Type B pancreatic cell (in vitro differentiated cells): ENCODE data around the gene CAPN12. TPM values are rescaled to one million over a fixed set of nuclear protein-coding genes. Genes with fewer than 3 reads are reported as not detected.
"Not testable (repeated sequence)": the region's sequence is repeated elsewhere in the genome, so short reads cannot be mapped to it uniquely, and the experiment has no call there.

ENCODE experiments used
- DNase-seq: peaks from one replicate; pipeline ENCODE4 v3.0.0; 2021; ENCODE audit warnings: mixed read lengths; ENCODE audit not compliant: unreplicated experiment; ENCODE audit errors: extremely low spot score
- H3K27ac Mint-ChIP-seq: 2 replicates; pipeline ENCODE4 v1.8.0; 2021; ENCODE audit warnings: mild to moderate bottlenecking, mixed read lengths
- H3K27me3 Mint-ChIP-seq: 2 replicates; pipeline ENCODE4 v1.8.0; 2021; ENCODE audit warnings: mixed read lengths
- H3K36me3 Mint-ChIP-seq: 2 replicates; pipeline ENCODE4 v1.8.0; 2021; ENCODE audit warnings: mixed read lengths
- H3K4me1 Mint-ChIP-seq: one replicate; pipeline ENCODE4 v1.8.0; 2021; ENCODE audit warnings: mixed read lengths; ENCODE audit not compliant: unreplicated experiment
- H3K4me3 Mint-ChIP-seq: 2 replicates; pipeline ENCODE4 v1.8.0; 2021; ENCODE audit warnings: mild to moderate bottlenecking, mixed read lengths
- H3K9me3 Mint-ChIP-seq: 2 replicates; pipeline ENCODE4 v1.8.0; 2021; ENCODE audit warnings: mixed read lengths
- long read RNA-seq: library from polyadenylated mRNA; unstranded; transcript quantifications from one replicate; pipeline ENCODE4 v2.0.0, GENCODE V29; 2020
- total RNA-seq: library from RNA; stranded (reverse); gene quantifications from 2 replicates; pipeline ENCODE4 v1.2.1, GENCODE V29; 2021; ENCODE audit warnings: low replicate concordance
- TF ChIP-seq, protein P1 (sequence below): fragments of 200-600 bp; sonication (generic); conservative IDR thresholded peaks from 2 replicates; pipeline ENCODE4 v1.5.0; 2021; ENCODE audit warnings: antibody characterized with exemption, mild to moderate bottlenecking

Gene CAPN12, protein sequence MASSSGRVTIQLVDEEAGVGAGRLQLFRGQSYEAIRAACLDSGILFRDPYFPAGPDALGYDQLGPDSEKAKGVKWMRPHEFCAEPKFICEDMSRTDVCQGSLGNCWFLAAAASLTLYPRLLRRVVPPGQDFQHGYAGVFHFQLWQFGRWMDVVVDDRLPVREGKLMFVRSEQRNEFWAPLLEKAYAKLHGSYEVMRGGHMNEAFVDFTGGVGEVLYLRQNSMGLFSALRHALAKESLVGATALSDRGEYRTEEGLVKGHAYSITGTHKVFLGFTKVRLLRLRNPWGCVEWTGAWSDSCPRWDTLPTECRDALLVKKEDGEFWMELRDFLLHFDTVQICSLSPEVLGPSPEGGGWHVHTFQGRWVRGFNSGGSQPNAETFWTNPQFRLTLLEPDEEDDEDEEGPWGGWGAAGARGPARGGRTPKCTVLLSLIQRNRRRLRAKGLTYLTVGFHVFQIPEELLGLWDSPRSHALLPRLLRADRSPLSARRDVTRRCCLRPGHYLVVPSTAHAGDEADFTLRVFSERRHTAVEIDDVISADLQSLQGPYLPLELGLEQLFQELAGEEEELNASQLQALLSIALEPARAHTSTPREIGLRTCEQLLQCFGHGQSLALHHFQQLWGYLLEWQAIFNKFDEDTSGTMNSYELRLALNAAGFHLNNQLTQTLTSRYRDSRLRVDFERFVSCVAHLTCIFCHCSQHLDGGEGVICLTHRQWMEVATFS
- 3.0 and 4.5 TPM in 2 replicates for total RNA-seq
- long read RNA-seq, partial matches to known transcripts, result 0 of 1 reads
- long read RNA-seq, other reads (novel, unspliced or antisense), result 1 of 1 reads

DNA sequence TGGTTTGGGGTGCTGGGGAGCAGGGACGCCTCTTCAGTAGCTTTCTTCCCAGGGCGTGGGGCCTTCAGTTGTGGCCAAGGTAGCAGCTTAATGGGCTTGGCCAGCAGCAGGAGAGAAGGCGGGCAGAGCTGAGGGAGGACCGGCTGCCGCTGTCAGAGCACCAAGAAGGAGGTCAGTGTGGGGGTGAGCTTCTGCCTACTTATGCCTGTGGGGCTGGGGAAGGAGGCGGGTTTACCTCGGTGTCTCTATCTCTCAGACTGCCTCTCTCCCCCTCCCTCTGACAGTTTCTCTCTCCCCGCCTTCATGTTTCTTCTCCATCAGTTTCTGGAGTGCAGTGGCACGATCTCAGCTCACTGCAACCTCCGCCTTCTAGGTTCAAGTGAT, at the start of gene CAPN12:
Gene CAPN12, minus strand, starts transcription at position 177 of the 384 bp plus-strand sequence. CDS start 309 bp downstream, outside the sequence.
- no peak within 1 kb of the TSS for H3K4me3 Mint-ChIP-seq
- H3K27me3 Mint-ChIP-seq, result no peaks in the 10 kb centered on the region
- TF ChIP-seq, protein P1, sequence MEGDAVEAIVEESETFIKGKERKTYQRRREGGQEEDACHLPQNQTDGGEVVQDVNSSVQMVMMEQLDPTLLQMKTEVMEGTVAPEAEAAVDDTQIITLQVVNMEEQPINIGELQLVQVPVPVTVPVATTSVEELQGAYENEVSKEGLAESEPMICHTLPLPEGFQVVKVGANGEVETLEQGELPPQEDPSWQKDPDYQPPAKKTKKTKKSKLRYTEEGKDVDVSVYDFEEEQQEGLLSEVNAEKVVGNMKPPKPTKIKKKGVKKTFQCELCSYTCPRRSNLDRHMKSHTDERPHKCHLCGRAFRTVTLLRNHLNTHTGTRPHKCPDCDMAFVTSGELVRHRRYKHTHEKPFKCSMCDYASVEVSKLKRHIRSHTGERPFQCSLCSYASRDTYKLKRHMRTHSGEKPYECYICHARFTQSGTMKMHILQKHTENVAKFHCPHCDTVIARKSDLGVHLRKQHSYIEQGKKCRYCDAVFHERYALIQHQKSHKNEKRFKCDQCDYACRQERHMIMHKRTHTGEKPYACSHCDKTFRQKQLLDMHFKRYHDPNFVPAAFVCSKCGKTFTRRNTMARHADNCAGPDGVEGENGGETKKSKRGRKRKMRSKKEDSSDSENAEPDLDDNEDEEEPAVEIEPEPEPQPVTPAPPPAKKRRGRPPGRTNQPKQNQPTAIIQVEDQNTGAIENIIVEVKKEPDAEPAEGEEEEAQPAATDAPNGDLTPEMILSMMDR, result no peak
- H3K4me1 Mint-ChIP-seq, result no peaks in the 10 kb centered on the region
- no peaks in the 10 kb centered on the region for H3K36me3 Mint-ChIP-seq
- DNase-seq, result no peak
- no peak within 1 kb of the TSS for H3K27ac Mint-ChIP-seq
- no peaks in the 10 kb centered on the region for H3K9me3 Mint-ChIP-seq

DNA sequence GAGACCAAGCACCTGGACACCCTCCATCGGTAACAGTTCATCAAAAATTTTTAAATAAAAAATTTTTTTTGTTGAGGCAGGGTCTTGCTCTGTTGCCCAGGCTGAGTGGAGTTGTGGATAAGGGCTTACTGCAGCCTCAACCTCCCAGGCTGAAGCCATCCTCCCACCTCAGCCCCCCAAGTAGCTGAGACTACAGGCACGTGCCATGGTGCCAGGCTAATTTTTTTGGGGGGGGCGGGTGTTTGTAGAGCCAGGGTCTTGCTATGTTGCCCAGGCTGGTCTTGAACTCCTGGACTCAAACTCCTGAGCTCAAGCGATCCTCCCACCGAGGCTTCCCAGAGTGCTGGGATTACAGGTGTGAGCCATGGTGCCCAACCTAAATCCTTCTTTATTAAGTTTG, 49.4 kb upstream of the CAPN12 start:
- Mint-ChIP-seq H3K36me3 (no peaks in the 10 kb centered on the region), H3K4me3 (no peak overlapping the region), H3K27me3 (peaks cover 3% of the 10 kb centered on the region), H3K9me3 (no peaks in the 10 kb centered on the region), H3K4me1 (peaks cover 4% of the 10 kb centered on the region), H3K27ac (no peak overlapping the region)
- TF ChIP-seq, protein P1, result no peak
- no peak for DNase-seq

DNA sequence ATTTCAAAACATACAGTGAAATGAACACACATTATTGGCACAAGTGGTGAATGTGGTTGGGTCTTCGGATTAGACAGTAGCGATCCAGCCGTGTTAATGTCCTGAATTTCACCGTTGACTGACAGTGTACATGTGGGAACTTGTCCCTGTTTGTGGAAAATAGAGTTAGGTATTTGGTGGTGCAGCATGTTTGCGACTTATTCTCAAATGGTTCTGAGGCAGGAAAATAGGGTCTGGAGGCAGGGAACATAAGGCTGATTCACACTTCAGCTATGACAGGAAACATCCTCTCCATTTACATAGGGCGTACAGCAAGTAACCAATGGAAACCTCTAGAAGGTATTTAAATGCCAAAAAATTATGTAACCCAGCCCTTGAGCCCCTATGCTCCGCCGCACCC, 48.9 kb upstream of the CAPN12 start:
- Mint-ChIP-seq H3K4me3 (peak overlapping the region; percentile 54), H3K27me3 (peaks cover 3% of the 10 kb centered on the region)
- DNase-seq, result no peak

DNA sequence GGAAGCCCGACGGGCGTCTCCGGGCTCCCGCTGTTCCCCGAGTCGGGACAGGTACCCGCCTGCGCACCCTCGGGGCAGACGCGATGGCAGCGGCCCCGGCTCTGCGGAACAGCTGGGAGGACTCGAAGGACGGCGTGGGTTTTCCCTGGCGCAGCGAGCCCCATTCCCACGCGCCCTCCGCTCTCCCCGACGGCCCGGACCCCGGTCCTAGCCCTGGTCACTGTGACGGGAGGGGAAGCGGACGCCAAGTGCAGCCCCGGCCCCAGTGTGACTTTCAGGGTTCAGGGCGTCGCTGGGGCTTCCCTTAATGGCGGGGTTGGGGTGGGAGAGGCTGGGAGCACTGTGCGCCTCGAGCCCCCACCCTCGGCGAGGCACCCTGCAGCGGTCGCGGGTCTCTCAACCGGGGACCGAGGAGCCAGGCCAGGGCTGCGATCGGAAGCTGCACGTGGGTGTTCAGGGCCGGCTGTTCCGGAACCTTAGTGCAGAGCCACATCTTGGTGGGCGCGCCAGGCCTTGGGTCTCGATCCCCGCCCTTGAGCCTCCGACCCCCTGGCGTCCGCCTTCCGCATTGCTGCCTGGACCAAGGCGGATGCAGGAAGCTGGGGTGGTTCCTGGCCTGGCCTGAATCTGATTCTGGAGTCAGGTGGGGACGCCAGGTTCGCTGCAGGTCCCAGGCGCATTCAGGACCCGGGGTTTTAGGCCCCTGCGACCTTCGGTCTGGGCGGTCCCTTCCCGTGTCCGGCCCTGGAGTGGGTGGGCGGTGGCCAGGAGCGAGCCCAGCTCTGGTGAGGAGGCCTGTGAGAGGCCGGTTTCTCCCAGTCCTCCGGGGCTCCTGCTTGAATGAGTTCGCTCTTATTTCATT, 48.2 kb upstream of the CAPN12 start:
- Mint-ChIP-seq H3K36me3 (no peaks in the 10 kb centered on the region), H3K9me3 (no peaks in the 10 kb centered on the region), H3K4me1 (peaks cover 4% of the 10 kb centered on the region), H3K27ac (peak overlapping the region; percentile 68), H3K27me3 (peaks cover 3% of the 10 kb centered on the region), H3K4me3 (no peak overlapping the region)
- no peak for DNase-seq
- TF ChIP-seq, protein P1, result no peak

More for the DNA sequence above, 48.9 kb upstream of the CAPN12 start:
- Mint-ChIP-seq H3K4me1 (peaks cover 4% of the 10 kb centered on the region), H3K9me3 (no peaks in the 10 kb centered on the region), H3K36me3 (no peaks in the 10 kb centered on the region), H3K27ac (peak overlapping the region; percentile 68)
- TF ChIP-seq, protein P1, result no peak

DNA sequence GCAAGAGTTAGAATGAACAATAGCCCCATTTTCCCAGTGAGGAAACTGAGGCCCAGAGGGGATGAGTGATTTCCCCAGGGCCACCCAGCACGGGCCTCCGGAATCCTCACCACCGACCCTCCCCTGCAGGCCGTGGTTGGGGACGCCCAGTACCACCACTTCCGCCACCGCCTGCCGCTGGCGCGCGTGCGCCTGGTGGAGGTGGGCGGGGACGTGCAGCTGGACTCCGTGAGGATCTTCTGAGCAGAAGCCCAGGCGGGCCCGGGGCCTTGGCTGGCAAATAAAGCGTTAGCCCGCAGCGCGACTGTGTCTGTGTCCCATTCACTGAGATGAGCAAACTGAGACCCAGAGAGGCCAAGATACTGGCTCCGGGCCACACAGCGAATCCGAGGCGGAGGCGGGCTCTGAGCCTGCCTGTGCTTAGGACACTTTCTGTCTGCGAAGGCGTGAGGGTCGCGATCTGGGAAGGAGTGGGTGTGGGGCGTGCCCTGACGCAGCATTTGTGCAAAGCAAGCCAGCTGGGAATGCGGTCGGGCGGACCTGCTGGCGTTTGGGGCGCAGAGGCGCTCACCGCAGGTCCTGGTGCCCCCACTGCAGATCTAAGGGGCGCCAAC, 47.3 kb upstream of the CAPN12 start:
- H3K4me3 Mint-ChIP-seq, H3K4me1 Mint-ChIP-seq, H3K27ac Mint-ChIP-seq, H3K36me3 Mint-ChIP-seq, H3K27me3 Mint-ChIP-seq, DNase-seq, H3K9me3 Mint-ChIP-seq: not testable (repeated sequence)

DNA sequence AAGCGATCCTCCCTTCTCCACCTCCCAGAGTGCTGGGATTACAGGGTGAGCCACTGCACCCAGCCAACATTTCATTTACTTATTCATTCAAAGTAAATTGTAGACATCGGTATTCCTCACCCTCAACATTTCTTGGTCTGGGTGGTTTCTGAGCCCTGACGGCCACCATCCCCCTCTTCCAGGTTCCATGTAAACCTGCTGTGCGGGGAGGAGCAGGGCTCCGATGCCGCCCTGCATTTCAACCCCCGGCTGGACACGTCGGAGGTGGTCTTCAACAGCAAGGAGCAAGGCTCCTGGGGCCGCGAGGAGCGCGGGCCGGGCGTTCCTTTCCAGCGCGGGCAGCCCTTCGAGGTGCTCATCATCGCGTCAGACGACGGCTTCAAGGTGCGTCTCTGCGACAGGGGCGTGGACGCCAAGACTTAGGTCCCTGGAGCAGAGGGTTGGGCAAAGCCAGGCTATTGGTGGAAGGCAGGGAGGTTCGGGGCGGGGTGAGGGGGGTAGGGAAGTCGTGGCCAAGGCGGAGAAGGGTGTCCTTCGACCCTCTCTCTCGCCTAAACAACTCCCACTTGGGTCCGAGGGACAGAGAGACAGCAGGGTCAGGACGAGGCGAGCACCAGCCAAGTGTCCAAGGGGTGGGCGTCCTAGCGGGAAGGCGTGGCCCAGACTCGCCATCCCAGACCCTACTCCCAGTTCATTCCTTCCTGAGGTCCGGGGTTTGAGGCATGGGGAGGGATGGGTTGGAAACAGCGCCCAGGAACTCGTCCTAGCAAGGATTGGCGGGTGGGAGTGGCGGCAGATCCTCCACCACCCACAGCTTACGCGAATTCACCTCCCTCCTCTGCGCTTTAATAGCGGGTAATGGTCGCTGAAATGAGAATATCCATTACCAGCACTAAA, 46.5 kb upstream of the CAPN12 start:
- not testable (repeated sequence) for H3K9me3 Mint-ChIP-seq, H3K27me3 Mint-ChIP-seq, H3K36me3 Mint-ChIP-seq, H3K4me3 Mint-ChIP-seq, DNase-seq, H3K4me1 Mint-ChIP-seq, H3K27ac Mint-ChIP-seq
